ENCODE results near the gene WNT9A.

DNA sequence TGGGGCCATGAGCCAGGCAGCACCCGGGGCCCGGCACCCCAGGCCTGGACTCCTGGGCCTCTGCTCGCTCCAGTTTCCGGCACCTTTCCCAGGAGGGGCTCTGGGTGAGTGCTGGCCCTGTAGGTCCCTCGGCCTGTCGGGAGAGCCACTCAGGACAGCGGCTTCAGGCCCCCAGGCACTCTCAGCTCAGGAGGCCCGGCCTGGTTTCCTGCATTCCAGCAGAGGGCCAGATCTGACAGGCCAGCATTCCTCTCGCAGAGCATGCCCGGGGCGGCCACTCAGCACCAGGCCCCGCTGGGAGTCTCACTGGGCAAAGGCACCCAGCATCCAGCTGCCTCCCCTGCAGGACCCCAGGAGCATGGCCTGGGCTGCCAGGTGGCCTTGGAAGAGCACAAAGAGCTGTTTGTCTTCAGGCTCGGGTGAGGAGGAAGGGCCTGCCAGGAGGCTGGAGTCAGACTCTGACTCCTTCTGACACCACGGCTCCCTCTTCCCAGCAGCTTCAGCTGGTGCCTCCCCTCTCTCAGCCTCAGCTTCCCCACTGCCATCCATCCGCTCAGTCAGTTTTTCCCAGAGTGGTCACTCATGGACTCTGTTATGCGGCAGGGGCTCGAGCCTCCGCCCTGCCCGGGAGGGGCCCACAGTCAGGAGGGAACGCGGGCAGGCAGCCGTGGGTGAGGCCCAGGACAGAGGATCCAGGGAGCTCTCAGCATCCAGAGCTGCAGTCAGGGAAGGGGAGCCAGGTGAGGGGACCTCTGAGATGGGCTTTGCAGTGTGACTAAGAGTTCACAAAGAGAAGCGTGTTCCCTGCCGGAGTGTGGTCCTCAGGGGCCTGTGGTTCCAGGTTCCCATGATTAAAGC lies 51.7 kb downstream of the WNT9A start:
- TF ChIP-seq, protein P1, sequence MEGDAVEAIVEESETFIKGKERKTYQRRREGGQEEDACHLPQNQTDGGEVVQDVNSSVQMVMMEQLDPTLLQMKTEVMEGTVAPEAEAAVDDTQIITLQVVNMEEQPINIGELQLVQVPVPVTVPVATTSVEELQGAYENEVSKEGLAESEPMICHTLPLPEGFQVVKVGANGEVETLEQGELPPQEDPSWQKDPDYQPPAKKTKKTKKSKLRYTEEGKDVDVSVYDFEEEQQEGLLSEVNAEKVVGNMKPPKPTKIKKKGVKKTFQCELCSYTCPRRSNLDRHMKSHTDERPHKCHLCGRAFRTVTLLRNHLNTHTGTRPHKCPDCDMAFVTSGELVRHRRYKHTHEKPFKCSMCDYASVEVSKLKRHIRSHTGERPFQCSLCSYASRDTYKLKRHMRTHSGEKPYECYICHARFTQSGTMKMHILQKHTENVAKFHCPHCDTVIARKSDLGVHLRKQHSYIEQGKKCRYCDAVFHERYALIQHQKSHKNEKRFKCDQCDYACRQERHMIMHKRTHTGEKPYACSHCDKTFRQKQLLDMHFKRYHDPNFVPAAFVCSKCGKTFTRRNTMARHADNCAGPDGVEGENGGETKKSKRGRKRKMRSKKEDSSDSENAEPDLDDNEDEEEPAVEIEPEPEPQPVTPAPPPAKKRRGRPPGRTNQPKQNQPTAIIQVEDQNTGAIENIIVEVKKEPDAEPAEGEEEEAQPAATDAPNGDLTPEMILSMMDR (IDR thresholded peaks at IDR 0.05): no peak
- TF ChIP-seq POLR2A (IDR thresholded peaks at IDR 0.05) (no peak), POLR2AphosphoS5 (IDR thresholded peaks at IDR 0.05) (no peak)
